ENCODE data around the gene MYO10.

The MYO10 gene

GRCh38 chr5:16726538-16726946 lies 209.5 kb downstream of the MYO10 start:
- no peaks in the 10 kb centered on the region for H3K79me2 ChIP-seq (ENCODE audit: low read length)
- peaks cover 13% of the 10 kb centered on the region for H3K4me1 ChIP-seq (ENCODE audit: low read length)
- no peak overlapping the region for H2AFZ ChIP-seq (ENCODE audit: low read depth, low read length)
- H3K4me2 ChIP-seq (ENCODE audit: low read length), result no peak overlapping the region
- H3K4me3 ChIP-seq (ENCODE audit: low read length), result no peak overlapping the region
- H3K27me3 ChIP-seq (ENCODE audit: low read depth, low read length), result no peaks in the 10 kb centered on the region
- H4K20me1 ChIP-seq (ENCODE audit: insufficient read depth, low read length), result no peaks in the 10 kb centered on the region
- H3K27ac ChIP-seq (ENCODE audit: low read length), result no peak overlapping the region
- no peak overlapping the region for H3K9ac ChIP-seq (ENCODE audit: low read length)
- H3K9me3 ChIP-seq (ENCODE audit: insufficient read depth, low read length), result no peaks in the 10 kb centered on the region
- no peaks in the 10 kb centered on the region for H3K36me3 ChIP-seq (replicated peaks; ENCODE audit: low read depth, low read length)
- TF ChIP-seq EZH2phosphoT487 (IDR thresholded peaks at IDR 0.05; ENCODE audit: low read depth), result no peak
- no peak for TF ChIP-seq CTCF (IDR thresholded peaks at IDR 0.05; ENCODE audit: low read depth, low read length)

GRCh38 chr5:16725575-16725974 lies 210.5 kb downstream of the MYO10 start:
- H3K36me3 ChIP-seq (replicated peaks; ENCODE audit: low read depth, low read length), result no peaks in the 10 kb centered on the region
- no peaks in the 10 kb centered on the region for H3K27me3 ChIP-seq (ENCODE audit: low read depth, low read length)
- no peak overlapping the region for H3K9ac ChIP-seq (ENCODE audit: low read length)
- H3K9me3 ChIP-seq (ENCODE audit: insufficient read depth, low read length), result no peaks in the 10 kb centered on the region
- no peak overlapping the region for H3K27ac ChIP-seq (ENCODE audit: low read length)
- no peak overlapping the region for H3K4me3 ChIP-seq (ENCODE audit: low read length)
- TF ChIP-seq CTCF (IDR thresholded peaks at IDR 0.05; ENCODE audit: low read depth, low read length), result no peak
- TF ChIP-seq EZH2phosphoT487 (IDR thresholded peaks at IDR 0.05; ENCODE audit: low read depth), result no peak
- H3K4me1 ChIP-seq (ENCODE audit: low read length), result peaks cover 13% of the 10 kb centered on the region
- no peak overlapping the region for H3K4me2 ChIP-seq (ENCODE audit: low read length)
- no peaks in the 10 kb centered on the region for H4K20me1 ChIP-seq (ENCODE audit: insufficient read depth, low read length)
- H2AFZ ChIP-seq (ENCODE audit: low read depth, low read length), result no peak overlapping the region
- H3K79me2 ChIP-seq (ENCODE audit: low read length), result no peaks in the 10 kb centered on the region

GRCh38 chr5:16723821-16724220 lies 212.3 kb downstream of the MYO10 start:
- H4K20me1 ChIP-seq (ENCODE audit: insufficient read depth, low read length), result no peaks in the 10 kb centered on the region
- TF ChIP-seq CTCF (IDR thresholded peaks at IDR 0.05; ENCODE audit: low read depth, low read length) (no peak), EZH2phosphoT487 (IDR thresholded peaks at IDR 0.05; ENCODE audit: low read depth) (no peak)
- no peak overlapping the region for H2AFZ ChIP-seq (ENCODE audit: low read depth, low read length)
- H3K9me3 ChIP-seq (ENCODE audit: insufficient read depth, low read length), result no peaks in the 10 kb centered on the region
- H3K36me3 ChIP-seq (replicated peaks; ENCODE audit: low read depth, low read length), result no peaks in the 10 kb centered on the region
- no peaks in the 10 kb centered on the region for H3K79me2 ChIP-seq (ENCODE audit: low read length)
- no peak overlapping the region for H3K27ac ChIP-seq (ENCODE audit: low read length)
- no peak overlapping the region for H3K4me3 ChIP-seq (ENCODE audit: low read length)
- no peaks in the 10 kb centered on the region for H3K27me3 ChIP-seq (ENCODE audit: low read depth, low read length)
- no peak overlapping the region for H3K4me2 ChIP-seq (ENCODE audit: low read length)
- no peak overlapping the region for H3K9ac ChIP-seq (ENCODE audit: low read length)
- H3K4me1 ChIP-seq (ENCODE audit: low read length), result peaks cover 13% of the 10 kb centered on the region

- Histone ChIP-seq H3K4me2 (ENCODE audit: low read length) (no peak overlapping the region), H3K4me3 (ENCODE audit: low read length) (no peak overlapping the region), H4K20me1 (ENCODE audit: insufficient read depth, low read length) (no peaks in the 10 kb centered on the region), H3K27ac (ENCODE audit: low read length) (no peak overlapping the region), H3K9ac (ENCODE audit: low read length) (no peak overlapping the region), H3K4me1 (ENCODE audit: low read length) (peaks cover 2% of the 10 kb centered on the region; the same call in 1 of the 2 replicates), H2AFZ (ENCODE audit: low read depth, low read length) (no peak overlapping the region), H3K27me3 (ENCODE audit: low read depth, low read length) (no peaks in the 10 kb centered on the region), H3K79me2 (ENCODE audit: low read length) (no peaks in the 10 kb centered on the region), H3K9me3 (ENCODE audit: insufficient read depth, low read length) (no peaks in the 10 kb centered on the region), H3K36me3 (replicated peaks; ENCODE audit: low read depth, low read length) (no peaks in the 10 kb centered on the region)
- TF ChIP-seq EZH2phosphoT487 (IDR thresholded peaks at IDR 0.05; ENCODE audit: low read depth) (no peak), CTCF (IDR thresholded peaks at IDR 0.05; ENCODE audit: low read depth, low read length) (no peak)
These were observed 214.0 kb downstream of the MYO10 start for GRCh38 chr5:16722097-16722495.

Data from OCI-LY3 (cell line).